Activated CD8-positive, alpha-beta memory T cell treated with anti-CD3 and anti-CD28 coated beads, Interleukin-2, amount 50 U/mL, for 24 hours (primary cell): ENCODE data around the gene RPS6KB2.
A peak's percentile ranks its signal among the peaks of the same experiment; 100 is the strongest.

Experiments
- DNase-seq: peaks from one replicate; pipeline ENCODE4 v3.0.0-alpha.2; 2020; ENCODE audit errors: extremely low read depth

Gene RPS6KB2

DNA sequence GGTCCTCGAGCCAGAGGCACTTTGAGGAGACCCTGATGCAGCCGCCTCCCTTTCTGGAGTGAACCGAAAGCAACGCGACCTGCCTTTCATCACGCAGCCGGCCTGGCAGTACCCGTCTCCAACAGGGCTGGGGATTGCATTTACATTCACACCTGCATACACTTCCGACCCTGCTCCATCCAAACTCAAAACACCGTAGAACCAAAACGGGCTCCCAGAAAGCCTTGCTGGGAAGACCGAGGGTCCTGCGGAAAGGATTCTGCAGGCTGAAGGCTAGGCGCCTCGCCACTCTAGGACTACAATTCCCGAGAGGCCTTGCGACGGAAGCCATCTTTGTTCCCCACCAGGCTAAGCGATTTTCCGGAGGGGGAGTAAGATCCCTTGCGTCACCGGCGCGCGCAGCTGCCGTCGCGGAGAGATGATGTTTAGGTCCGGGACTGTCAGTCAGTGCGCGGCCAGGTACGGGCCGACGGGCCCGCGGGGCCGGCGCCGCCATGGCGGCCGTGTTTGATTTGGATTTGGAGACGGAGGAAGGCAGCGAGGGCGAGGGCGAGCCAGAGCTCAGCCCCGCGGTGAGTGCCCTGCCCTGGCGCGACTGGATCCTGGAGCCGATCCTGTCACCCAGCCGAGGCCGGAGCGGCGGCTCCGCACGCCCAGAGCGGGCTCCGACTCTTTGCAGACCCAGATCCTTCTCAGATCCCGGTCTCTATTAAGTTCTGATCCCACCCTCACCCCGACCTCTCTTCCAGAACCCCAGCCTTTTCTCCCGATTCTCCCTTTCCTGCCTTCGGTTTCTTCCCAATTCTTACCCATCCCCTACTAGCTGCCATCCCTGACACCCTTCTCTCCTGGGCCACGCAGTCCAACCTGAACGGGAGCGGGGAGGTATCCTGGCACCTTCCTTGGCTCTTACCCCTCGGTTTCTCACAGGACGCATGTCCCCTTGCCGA is at the start of gene RPS6KB2:
Gene RPS6KB2 (plus strand): TSS at position 443 of the 950 bp plus-strand sequence. CDS start 52 bp downstream, at position 495.
- peak; percentile 100 for DNase-seq

GRCh38 chr11:67378544-67378943 is 49.8 kb upstream of the RPS6KB2 start:
- no peak for DNase-seq

DNA sequence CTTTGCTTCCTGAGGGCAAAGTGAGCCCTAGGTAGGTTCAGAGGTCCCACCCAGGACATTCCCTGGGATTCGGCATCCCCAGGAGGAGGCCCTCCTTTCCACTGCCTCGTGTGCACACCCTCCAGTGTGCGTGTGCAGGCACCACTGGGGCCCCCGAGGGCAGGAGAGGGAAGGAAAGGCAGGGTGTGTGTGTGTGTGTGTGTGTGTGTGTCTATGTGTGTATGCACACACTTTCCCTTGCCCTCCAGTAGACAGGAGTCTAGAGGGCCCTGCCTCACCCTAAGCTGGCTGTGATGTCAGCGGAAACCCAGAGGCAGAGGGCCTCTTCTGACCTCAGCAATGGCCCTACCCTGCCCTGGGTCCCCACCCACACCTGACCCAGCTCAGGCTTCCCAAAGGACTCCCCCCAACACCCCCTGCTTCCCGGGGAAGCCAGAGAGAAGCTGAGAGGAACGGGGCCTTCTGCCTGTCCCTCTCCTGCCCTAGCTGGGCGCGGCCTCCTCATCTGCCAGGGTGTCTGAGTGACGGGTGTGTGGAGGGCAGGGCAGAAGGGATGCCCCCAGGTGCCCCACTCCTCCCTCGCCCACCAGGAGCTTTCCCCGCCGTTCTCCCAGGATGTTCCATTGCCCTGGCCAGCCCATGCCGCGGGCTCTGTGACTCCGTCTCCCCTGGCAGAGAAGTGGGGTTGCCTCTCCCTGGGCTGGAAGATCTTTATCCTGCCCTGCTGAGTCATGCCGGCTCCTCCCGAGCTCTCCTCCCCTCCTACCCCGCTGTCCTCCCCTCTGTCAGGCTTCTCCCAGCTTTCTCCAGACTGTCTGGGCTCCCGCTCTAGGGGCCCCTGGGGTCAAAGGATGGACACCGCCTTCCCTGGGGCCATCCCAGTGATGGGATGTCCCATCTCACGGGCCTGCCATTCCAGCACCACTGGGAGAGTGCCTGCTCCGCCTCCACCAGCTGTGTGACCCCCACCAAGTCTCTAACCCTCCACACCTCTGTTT is 48.9 kb upstream of the RPS6KB2 start:
- DNase-seq, result no peak

DNA sequence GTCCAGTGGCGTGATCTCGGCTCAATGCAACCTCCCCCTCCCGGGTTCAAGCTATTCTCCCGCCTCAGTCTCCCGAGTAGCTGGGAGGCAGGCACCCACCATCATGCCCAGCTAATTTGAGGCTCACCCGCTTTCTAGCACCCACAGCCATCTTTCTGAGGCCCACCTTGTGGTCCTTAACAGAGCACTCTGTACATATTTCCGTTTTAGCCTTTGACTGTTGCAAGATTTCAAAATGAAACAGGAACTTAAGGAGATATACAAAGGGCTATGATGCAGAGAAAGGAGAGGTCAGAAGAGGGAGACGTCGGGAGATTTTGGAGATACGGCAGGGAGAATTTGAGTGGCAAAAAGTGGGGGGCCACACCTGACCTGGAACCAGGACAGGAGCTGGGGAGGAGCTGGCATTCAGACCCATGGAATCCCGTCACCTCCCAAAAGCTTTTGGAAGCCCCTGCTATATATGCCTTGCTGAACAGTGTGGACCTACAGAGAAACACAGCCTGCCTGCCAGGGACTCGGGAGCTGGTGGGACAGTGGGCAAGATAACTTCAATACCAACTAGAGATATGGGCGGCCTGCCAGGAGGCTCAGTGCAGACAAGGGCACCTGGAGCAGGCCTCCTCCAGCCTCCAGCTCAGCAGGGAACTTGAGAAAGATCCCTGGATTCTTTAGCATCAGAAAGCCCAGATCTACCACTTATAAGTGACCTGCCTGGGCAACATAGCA is 46.9 kb upstream of the RPS6KB2 start:
- no peak for DNase-seq

- no peak for DNase-seq
Observed at GRCh38 chr11:67382276-67383136, 45.8 kb upstream of the RPS6KB2 start.

GRCh38 chr11:67384851-67385366 is 43.4 kb upstream of the RPS6KB2 start:
- no peak for DNase-seq

GRCh38 chr11:67387069-67387468 is 41.2 kb upstream of the RPS6KB2 start:
- DNase-seq, result no peak

GRCh38 chr11:67387518-67387917 is 40.8 kb upstream of the RPS6KB2 start:
- no peak for DNase-seq

- DNase-seq, result no peak
Observed at GRCh38 chr11:67389477-67389876, 38.8 kb upstream of the RPS6KB2 start.

- no peak for DNase-seq
Observed at GRCh38 chr11:67390947-67391303, 37.4 kb upstream of the RPS6KB2 start.

- DNase-seq, result peak; percentile 81
Observed at GRCh38 chr11:67391304-67392182, 36.8 kb upstream of the RPS6KB2 start, which contains the start of gene RAD9A. TSS of gene RAD9A (plus strand) at chr11:67391986. CDS start at chr11:67392045, 59 bp downstream.

DNA sequence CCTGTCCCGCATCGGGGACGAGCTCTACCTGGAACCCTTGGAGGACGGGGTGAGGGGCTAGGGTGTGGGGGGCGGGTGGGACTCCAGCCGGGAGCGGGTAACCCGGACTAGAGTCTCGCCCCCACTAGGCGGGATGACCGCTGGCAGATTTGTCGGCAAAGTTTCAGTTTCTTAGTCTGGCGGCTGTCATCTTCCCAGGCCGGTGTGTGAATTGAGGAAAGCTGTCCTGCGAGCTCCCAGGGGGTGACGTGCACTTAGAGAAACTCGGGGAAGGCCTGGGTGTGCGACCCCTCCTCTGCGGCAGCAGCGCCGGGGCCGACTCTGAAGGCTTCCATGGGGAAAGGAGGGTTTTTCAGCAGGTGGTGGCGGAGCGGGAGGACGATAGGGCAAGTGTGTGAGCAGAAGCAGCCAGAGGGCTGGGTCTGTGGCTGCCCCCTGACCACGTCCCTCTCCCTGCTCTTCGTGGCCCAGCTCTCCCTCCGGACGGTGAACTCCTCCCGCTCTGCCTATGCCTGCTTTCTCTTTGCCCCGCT is 36.0 kb upstream of the RPS6KB2 start:
- no peak for DNase-seq

- no peak for DNase-seq
Observed at GRCh38 chr11:67393437-67393836, 34.9 kb upstream of the RPS6KB2 start.

DNA sequence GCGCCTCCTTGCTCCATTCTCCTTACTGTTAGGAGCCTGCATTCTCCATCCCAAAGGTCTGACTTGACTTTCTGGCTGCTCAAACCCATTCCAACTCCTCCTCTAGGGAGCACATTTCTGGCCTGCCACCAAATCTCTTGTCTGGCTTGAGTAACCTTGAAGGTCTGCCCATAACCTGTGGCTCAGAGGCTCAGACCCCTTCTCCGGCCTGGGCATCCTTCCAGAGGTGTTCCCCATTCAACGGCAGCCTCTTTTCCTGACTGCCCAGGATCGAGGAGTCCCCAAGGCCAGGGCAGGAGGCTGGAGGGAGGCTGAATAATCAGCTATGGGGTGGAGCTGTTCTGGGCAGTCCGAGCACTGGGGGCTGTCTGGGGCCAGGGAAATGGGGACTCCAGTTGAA is 34.3 kb upstream of the RPS6KB2 start:
- DNase-seq, result no peak

GRCh38 chr11:67395555-67396258 is 32.6 kb upstream of the RPS6KB2 start:
- DNase-seq, result no peak

DNA sequence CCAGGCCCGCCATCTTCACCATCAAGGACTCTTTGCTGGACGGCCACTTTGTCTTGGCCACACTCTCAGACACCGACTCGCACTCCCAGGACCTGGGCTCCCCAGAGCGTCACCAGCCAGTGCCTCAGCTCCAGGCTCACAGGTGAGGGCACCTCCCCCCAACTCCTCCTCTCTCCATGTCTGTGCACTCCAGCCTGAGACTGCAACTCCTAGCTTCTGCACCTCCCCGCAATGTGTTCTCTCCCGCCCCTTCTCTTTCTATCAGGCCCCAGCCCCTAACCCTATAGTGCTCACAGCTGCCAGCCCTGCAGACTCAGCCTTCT is 32.1 kb upstream of the RPS6KB2 start:
- no peak for DNase-seq

DNA sequence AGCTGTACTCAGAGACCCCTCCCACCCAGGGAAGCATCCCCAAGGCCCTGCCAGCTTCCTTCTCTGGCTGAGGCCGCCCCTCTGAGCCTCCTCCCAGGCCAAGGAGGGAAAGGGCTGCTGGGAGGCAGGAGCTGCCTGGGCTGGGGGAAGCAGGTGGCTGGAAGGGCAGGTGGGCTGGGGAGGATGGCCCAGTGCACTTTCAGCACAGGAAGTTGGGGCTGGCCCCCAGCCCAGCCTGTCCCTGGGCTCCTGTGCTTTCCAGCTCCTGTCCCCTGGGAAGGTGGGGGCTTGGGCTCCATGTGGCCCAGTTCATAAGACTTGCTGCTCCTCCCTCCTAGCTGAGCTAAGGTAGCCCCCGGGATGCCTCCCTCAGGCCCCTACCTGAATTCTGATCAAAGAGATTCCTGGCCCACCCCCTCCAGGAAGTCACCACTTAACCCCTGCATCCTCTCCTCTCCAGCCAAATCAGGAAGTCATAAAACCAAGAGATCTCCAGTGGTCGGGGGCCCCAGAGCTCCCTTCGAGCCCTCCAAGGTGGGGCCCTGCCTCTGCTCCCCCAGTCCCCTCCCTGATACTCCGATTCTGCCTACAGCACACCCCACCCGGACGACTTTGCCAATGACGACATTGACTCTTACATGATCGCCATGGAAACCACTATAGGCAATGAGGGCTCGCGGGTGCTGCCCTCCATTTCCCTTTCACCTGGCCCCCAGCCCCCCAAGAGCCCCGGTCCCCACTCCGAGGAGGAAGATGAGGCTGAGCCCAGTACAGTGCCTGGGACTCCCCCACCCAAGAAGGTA is 31.5 kb upstream of the RPS6KB2 start:
- DNase-seq, result no peak

DNA sequence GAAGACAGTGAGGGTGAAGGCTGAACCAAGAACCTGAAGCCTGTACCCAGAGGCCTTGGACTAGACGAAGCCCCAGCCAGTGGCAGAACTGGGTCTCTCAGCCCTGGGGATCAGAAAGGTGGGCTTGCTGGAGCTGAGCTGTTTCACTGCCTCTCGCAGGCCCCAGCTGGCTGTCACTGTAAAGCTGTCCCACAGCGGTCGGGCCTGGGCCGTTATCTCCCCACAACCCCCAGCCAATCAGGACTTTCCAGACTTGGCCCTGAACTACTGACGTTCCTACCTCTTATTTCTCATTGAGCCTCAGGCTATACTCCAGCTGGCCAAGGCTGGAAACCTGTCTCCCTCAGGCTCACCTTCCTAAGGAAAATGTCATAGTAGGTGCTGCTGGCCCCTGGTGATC is 30.8 kb upstream of the RPS6KB2 start:
- DNase-seq, result no peak
